KG1 (cell line): ENCODE results near the gene FOXN3.

Experiments used
- DNase-seq: peaks from one replicate; lab custom pipeline; 2025; lab: John Stamatoyannopoulos, UW

FOXN3 gene

DNA sequence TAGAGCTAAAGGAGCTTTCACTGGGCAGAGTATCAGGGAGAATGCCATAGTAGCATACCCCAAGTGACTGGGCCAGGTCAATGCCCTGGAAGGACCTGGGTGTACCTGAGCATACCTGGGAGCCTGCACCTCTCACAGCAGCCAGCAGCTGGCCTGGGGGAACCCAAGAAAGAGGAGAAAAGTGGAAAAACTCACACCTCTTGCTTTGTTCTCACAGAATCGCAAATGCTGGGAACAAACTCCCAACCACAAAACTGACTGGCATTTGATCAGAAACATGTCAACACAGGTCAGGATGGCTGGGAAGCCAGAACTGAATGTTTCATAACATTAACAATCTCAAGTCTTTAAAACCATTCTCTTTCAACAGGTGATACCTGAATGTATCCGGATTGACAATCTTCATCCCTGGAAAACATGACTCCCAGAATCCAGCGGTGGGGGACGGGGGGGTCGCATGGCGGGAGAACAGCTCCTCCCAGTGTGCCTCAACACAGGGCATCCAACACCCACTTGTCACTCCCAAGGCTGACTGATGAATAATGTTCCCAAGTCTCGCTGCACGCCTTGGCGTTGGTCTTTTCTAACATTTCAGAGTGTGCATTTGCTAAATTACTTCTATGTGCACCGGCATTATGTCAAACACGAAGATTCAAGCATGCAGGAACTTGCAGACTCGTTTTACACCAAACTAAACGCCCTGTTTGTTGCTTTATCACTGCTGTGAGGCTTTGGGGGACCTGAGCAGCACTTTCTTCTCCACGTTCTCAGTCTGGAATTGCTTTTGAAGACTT lies 7.9 kb downstream of the FOXN3 start:
- no peak for DNase-seq

DNA sequence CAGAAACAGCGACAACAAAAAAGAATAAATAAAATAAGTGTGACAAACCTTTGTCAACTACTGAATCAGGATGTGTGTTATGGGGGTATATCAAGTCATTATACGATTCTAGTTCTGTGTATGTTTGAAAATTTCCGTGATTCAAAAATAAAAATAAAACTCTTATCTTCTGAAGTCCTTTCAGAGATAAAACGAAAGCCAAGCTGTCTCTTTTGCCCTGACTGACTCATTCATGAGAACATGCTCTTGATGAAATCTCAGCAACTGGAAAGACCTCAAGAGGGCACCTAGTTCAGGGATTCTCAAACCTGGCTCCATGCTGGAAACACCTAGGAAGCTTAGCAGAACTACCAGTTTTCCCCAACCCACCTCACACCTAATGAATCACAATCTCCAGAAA lies 9.2 kb downstream of the FOXN3 start:
- no peak for DNase-seq

- no peak for DNase-seq
Measured at GRCh38 chr14:89406941-89407340, 10.1 kb downstream of the FOXN3 start.

GRCh38 chr14:89406361-89406760 lies 10.7 kb downstream of the FOXN3 start:
- no peak for DNase-seq

DNA sequence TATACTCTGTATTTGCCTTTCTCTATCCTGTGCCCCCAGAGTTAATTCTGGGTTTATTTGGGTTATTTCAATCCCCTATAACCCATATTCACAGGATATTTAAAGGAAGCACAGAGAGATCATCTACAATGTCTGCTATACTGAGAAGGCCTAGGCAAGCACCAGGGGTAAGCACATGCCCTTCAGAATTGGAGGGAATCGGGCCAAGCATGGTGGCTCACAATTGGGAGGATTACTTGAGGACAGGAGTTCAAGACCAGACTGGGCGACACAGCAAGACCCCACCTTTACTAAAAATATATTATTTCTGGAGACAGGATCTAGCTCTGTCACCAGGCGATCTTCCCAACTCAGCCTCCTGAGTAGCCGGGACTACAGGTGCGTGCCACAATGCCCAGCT lies 11.3 kb downstream of the FOXN3 start:
- DNase-seq, result no peak

DNA sequence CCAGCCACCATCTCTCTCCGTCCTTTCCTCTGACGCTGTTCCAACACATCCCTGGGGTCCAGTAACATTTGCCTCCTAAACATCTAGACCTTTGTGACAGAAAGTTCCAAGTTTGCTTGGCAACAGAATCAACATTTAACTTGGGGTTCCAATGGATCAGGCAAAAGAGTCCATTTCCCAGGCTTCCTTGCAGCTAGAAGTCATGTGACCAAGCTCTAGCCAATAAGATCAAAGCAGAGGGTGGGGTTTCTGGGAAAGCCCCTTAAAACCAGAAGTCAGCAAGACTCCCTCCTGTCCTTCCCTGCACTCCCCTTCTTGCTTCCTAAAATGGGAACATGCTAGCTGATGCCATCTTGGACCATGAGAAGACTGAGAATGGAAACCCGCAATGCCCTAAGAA lies 14.7 kb downstream of the FOXN3 start:
- DNase-seq, result no peak

DNA sequence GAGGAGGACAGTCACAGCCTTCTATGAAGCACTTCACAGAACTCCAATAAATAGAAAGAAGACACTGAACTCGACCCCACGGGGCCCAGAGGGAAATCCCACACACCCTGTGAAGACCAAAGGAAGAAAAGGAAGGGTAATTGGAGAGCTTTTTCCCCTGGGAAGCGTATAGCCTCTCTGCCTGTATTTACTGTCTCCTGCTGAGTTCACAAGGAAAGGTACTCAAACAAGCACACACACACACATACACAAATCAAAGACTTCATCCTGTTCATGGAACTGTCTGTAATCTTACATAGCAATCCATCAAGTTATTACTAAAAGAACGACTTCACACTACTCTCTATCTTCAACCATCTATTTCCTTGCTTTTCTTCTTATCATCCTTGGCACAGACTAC lies 15.3 kb downstream of the FOXN3 start:
- no peak for DNase-seq

DNA sequence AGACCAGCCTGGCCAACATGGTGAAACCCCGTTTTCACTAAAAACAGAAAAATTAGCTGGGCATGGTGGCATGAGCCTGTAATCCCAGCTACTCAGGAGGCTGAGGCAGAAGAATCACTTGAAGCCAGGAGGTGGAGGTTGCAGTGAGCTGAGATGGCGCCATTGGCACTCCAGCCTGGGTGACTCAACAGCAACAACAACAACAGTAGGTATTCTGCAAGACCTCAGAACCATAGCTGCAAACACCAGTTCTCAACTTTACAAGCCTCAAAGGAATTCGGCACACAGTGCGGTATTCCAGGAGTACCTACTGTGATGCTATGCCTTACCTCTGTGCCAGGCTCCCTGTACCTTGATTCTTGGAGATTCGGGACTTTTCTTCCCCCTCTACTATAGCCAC lies 15.8 kb downstream of the FOXN3 start:
- no peak for DNase-seq

DNA sequence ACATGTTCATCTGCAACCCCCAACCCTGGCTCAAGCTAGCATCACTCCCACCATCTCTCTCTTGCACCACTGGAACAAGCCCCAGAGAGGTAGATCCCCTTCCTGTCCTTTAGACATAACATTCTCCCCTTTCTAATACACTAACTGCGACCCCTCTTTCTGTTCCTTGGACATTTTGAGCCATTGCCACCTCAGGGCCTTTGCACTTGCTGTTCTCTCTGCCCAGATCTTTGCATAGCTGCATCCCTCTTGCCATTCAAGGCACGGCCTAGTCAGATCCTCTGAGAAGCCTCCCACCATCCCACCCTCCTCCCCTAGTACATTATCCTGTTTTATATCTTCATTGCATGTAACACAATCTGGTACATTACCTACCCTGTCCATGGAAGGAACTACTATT lies 16.5 kb downstream of the FOXN3 start:
- no peak for DNase-seq

DNA sequence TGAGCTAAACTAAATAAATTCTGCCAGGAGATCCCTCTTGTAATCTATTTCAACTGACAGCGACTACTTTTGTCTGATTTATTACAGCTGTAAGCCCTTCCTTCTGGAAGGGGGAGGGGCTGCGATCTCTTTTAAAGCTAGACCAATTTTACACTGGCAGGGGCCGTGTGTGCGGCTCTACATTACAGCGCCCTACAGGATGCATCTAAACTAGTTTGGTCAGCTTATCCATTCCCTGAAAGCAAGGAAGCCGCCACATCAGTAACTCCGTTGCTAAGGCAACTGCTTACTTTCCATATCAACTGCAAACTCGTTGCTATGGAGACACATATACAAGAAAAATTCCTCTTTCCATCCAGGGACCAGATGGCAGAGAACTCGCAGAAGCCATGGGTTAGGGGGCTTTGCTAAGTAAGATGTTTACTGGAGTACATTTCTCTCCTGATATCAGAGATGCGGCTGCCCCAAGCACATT lies 17.4 kb downstream of the FOXN3 start:
- no peak for DNase-seq

- no peak for DNase-seq
Measured at GRCh38 chr14:89399157-89399556, 17.9 kb downstream of the FOXN3 start.

GRCh38 chr14:89397569-89398230 lies 19.3 kb downstream of the FOXN3 start:
- no peak for DNase-seq

DNA sequence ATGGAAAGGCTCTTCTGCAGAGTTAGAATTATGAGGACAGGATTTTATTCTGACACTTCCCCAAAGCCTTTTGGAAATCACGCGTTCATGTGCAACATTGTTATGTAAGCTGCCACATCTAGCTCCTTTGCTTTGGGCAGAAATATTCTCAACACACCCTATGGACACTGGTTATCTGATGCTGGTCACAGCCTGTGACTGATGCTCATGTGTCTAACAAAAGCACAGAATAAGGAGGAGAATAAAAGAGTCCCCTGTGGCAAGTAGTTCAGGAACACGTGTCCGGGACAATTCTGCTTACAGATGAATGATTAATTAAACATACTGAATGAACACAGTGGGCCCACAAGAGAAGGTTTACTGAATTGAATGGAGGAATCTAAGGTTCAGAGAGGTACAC lies 22.1 kb downstream of the FOXN3 start:
- no peak for DNase-seq

GRCh38 chr14:89393222-89393745 lies 23.7 kb downstream of the FOXN3 start:
- no peak for DNase-seq

DNA sequence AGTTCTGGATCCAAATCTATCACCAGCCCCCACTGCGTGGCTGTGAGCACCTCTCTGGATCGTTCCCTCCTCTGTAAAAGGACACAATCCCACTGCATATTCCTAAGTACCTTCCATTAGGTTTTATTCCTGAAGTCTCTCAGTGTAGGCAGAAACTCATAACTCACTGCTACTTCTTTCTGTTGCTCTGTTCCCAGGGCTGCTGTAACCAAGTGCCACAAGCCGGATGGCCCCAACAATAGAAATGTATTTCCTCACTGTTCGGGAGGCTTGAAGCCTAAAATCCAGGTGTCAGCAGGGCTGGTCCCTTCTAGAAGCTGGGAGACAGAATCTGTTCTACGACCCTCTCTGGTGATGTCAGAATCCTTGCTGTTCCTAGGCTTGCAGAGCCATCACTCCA lies 24.9 kb downstream of the FOXN3 start:
- no peak for DNase-seq

DNA sequence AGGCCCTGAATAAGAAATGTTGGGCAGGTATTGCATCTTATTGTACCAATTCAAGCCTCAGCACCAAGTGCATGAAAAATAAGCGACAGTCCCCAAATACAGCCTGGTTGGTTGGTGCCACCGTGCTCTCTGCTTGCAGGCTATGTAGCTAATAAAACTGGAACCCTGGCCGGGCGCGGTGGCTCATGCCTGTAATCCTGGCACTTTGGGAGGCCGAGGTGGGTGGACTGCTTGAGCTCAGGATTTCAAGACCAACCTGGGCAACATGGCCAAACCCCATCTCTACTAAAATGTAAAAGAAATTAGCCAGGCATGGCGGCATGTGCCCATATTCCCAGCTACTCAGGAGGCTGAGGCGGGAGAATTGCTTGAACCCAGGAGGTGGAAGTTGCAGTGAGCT lies 25.5 kb downstream of the FOXN3 start:
- DNase-seq, result no peak

GRCh38 chr14:89391123-89391522 lies 25.9 kb downstream of the FOXN3 start:
- DNase-seq, result no peak

GRCh38 chr14:89388853-89389252 lies 28.2 kb downstream of the FOXN3 start:
- DNase-seq, result no peak

DNA sequence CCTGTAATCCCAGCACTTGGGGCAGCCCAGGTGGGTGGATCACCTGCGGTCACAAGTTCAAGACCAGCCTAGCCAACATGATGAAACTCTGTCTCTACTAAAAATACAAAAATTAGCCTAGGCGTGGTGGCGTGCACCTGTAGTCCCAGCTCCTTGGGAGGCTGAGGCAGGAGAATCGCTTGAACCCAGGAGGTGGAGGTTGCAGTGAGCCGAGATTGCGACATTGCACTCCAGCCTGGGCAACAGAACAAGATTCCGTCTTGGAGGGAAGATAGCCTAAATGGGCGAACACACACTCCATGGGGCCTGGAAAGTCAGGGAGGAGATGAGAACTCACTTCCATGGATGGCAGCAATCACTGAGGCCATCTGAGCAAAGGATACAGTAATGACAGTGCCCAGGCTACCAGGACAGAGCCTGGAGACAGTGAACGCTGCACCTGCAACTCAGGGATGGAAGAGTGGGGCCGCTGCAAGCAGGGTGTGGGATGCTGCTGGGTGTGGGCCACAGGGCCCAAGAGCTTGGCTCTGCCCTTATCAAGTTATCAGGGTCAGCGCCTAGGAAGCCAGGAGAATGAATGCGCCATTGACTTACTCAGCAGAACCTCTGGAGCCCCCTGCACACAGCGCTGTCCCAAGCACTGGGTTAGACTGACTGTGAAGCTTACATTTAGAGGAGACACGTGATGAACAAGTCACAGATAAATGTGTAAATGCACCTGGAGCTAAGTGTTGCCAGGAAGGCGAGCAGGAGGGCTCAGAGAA lies 28.9 kb downstream of the FOXN3 start:
- no peak for DNase-seq

DNA sequence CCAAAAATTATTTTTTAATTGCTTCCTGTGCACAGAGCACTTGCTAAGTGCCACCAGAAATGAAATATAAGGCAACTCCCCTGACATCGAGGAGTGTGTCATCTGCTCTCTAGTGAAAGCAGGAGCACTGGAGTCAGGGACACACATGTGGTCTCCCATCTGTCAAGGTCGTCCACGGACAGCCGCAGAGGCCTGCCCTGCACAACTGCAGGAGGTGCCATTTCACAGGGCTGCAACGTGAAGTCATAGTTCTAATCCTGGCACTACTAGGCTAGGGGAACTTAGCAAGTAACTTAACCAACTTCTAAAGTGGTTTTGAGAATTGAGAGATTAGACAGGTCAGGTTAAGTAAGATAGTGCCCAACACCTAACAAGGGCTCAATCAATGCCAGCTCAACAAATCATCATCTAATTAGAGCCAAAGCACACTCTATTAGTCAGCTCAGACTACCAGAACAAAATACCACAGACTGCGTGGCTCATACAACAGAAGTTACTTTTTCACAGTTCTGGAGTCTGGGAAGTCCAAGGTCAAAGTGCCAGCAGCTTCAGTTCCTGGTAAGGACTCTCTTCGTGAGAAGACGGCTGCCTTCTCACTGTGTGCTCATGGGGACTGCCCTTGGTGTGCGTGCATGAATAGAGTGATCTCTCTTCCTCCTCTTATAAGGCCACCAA lies 30.7 kb downstream of the FOXN3 start:
- DNase-seq, result no peak

- DNase-seq, result no peak
Measured at GRCh38 chr14:89384636-89385035, 32.4 kb downstream of the FOXN3 start.

- DNase-seq, result no peak
Measured at GRCh38 chr14:89384023-89384422, 33.0 kb downstream of the FOXN3 start.
